GM12892 (cell line): Measurements from ENCODE around the gene USP38.

ENCODE experiments used
- POLR2A ChIP-seq: IDR thresholded peaks from 2 replicates; pipeline ENCODE4 v1.6.1; 2011; ENCODE audit warnings: low read depth, low read length, control low read depth
- TAF1 ChIP-seq: IDR thresholded peaks from 2 replicates; pipeline ENCODE4 v1.6.1; 2011; ENCODE audit warnings: low read depth, mild to moderate bottlenecking, control low read depth, low read length, borderline replicate concordance

GRCh38 chr4:143196323-143196722 is 11.6 kb downstream of the USP38 start:
- no peak for TF ChIP-seq TAF1
- TF ChIP-seq POLR2A = no peak
